Midbrain (tissue), 1 donor: Measurements from ENCODE around the gene SLC23A1.
"Not testable (repeated sequence)": the region's sequence is repeated elsewhere in the genome, so short reads cannot be mapped to it uniquely, and the experiment has no call there.

Experiments used
- DNase-seq: peaks from one replicate; lab custom pipeline; 2025; lab: John Stamatoyannopoulos, UW

SLC23A1 gene

DNA sequence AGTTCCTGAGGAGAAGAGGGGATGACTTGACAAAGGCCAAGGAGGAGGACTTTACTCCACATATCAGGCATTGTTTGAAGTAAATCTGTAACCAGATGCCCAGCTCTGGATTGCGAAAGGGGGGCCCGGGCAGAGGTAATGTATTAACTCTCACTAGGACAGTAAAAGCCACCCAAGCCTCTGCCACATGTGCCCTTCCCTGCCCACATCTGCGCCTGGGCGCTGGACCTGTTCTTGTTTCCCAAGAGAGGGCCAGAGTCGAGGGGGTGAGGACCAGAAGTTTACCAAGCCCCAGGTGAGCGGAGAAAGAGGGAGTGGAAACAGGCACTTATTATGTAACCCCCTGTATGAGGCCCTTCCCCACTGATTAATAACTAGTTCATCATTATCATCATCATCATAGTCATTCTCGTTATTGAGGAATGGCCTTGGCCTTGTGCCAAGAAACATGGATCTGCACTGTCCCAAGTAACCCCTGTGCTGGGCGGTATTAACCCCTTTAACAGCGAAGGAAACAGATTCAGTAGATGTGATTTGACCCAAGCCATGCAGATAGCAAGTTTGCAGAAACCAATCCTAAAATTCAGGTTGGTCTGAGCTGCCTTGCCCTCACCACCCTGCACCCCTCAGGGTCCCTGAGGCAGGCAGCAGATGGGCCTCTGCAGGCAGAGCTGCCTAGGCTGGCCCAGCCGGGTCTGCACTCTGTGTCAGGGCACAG lies at the start of gene SLC23A1:
Gene SLC23A1 (minus strand): TSS at position 23 of the 718 bp plus-strand sequence. CDS start 44 bp downstream, outside the sequence.
- no peak for DNase-seq

DNA sequence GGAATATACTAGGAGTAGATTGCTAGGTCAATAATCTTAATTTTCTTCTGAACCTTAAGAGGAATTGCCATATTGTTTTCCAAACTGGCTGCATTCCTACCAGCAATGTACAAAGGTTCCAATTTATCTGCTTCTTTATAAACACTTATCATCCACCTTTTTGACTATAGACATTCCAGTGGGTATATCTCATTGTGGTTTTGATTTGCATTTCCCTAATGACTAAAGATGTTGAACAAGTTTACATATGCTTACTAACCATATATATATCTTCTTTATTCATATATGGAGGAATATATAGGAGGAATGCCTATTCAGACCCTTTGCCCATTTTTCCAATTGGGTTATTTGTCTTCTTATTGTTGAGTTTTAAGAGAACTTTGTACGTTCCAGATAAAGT lies 48.6 kb upstream of the SLC23A1 start:
- no peak for DNase-seq

DNA sequence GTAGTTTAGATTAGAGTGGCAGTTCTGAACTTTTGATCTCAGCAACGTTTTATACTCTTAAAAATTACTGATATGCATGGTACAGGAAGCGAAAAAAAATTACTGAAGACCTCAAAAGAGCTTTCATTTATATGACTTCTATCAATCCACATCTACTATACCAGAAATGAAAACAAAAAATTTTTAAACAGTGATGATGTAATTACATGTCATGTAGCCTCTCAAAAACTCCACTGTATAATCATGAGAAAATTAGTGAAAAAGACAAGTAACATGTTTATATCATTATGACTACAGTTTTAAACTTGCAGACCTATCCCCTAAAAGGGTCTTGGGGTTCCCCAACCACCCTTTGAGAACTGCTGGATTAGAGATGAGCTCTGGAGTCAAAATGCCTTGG lies 46.9 kb upstream of the SLC23A1 start:
- DNase-seq, result no peak

DNA sequence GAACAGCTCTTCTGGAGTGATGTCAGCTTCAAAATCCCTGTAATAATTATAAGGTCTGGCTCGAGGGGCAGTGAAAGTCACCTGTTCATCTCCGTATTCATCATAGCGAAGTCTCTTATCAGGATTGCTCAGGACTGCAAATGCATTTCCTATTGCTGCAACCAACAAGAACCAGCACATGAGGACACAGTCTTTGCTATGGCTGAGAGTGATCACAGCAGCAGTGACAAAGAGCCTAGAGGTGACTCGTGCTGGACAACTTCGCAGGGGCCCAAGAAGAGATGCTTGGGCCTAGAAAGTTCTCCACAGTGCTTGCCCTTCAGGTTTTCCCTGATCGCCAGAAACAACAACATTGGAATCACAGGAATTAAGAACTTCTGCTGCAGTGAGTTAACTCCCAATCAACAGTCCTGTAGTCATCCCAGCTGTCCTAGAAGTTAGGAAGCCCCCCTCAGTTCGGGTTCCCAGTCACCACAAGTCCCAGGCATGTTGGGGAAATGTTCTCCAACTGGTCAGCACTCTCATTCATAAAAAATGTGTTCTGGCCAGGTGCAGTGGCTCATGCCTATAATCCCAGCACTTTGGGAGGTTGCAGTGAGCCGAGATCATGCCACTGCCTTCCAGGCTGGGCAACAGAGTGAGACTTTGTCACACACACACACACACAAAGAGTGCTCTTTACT lies 43.2 kb upstream of the SLC23A1 start:
- DNase-seq, result no peak

GRCh38 chr5:139425497-139425896 lies 42.4 kb upstream of the SLC23A1 start:
- no peak for DNase-seq

GRCh38 chr5:139422307-139422893 lies 39.3 kb upstream of the SLC23A1 start:
- DNase-seq, result peak; percentile 76

GRCh38 chr5:139419226-139420192 lies 36.4 kb upstream of the SLC23A1 start:
- DNase-seq, result no peak

DNA sequence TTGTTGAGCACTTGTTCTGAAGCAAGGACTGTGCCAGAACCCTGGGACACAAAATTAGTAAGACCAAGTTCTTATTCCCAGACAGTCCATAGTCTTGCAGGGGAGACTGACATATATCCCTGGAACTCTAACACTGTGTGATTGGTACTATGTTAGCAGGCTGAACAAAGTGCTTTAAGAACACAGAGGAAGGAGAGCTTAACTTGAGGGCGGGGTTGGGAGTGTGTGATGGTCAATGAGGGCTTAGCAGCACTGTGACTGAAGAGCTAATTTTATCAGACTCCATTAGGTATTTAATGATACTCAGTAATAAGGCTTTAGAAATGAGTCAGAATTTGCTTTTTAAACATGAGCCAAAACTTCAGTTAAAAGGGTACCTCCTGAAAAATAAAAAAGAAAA lies 35.7 kb upstream of the SLC23A1 start:
- no peak for DNase-seq

GRCh38 chr5:139417214-139417613 lies 34.1 kb upstream of the SLC23A1 start:
- DNase-seq, result peak; percentile 68

DNA sequence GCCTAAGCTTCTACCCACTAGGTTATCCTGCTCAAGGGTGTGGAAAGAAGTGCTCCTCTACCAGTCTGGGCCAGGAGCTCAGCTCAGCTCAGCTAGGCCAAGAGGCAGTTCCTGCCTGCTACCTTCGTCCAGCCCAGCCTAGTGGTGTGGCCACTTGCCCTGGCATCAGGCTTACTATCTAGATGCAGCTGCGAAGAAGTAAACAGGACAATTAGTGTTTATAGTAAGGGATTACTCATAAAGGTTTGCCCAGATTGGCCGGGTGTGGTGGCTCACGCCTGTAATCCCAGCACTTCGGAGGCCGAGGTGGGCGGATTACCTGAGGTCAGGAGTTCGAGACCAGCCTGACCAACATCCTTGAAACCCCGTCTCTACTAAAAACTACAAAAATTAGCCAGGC lies 33.6 kb upstream of the SLC23A1 start:
- no peak for DNase-seq

- no peak for DNase-seq
These were observed 32.8 kb upstream of the SLC23A1 start for GRCh38 chr5:139415869-139416268.

DNA sequence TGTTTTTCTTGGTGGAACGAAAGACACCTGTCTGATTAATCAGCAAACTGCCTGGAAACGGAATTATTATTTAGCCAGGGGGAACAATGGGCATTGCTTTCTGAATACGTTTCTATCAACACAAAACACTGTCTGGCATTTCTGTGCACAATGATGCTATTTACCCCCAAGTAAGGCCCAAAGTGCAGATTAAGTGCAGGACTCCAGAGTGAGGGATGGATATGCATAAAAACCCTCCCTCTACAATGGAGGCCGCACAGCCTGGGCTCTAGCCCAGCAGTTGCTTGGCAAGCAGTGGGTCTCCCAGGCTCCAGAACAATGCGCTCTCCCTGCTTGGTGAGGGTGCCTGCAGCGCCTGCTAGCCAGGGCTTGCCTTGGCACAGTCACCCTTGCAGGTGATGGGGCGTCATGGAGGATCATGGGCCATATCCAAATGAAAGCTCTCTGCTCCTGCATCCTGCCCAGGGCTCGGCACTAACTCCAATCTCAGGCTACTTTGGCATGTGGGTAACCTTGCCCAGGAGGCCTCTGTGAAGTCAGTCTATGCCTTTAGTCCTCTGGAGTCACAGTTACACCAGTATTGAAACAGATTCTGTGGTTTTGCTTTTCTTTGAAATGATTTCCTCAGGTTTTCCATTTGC lies 32.2 kb upstream of the SLC23A1 start:
- DNase-seq, result peak; percentile 89

DNA sequence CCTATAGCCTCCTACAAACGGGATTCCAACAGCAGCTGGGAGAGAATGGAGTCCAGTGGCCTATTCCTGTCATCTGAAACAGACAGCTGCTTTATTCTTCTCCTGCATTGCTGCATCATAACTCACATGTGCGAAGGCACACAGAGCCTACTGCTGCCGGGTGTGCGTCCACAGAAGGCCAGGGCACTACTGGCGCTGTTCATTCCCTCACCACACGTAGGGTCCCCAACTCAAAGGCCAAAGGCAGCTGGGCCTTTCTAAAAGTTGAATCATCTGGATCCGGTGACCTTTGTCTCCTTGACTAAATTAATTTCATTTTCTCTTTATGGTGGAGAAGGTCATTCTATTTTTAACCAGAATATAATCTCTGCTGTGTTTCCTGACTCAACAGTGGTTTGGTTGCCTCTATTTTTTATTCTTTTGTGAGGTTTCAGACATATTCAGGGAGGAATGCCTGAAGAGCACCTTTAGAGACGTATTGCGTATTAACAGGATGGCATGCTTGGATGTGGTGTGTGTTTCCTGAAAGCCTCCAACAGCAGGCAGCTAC lies 31.6 kb upstream of the SLC23A1 start:
- DNase-seq, result peak; percentile 29

DNA sequence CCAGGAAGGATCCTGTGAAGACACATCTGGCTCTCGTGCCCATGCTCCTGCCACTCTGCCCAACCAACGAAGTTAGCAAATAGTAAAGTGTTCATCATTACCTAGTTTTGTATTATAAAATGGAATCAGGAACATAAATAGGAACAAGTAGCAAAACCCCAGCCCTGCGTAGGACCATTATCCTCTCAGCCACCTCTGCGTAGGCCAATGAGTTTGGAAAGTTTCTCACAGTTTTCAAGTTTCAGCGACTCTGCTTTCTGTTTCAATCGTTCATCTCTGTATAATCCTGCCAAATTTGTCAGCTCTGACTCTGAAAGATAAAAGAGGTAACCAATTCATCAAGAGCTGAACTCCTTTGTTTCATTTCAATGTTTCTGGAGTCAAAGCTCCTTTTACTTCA lies 30.9 kb upstream of the SLC23A1 start:
- no peak for DNase-seq

DNA sequence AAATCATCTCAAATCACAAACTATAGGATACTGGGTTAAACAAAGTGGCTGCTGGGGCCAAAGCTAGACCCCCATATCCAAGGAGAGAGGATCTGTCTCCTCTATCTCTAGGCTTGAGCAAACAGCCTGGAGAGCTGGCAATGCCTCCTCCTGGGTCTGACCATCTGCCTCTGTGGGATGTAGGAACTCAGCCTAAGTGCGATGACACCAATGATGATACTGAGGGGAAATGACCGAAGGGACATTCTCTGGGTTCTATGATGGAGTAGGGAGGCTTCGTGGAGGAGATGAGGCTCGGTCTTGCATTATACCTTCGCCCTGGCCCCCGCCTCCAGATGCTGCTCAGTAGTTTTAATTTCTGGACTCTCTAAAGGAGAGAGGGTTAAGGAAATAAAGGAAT lies 30.1 kb upstream of the SLC23A1 start:
- no peak for DNase-seq

GRCh38 chr5:139410993-139411828 lies 28.1 kb upstream of the SLC23A1 start:
- DNase-seq, result no peak

- no peak for DNase-seq
These were observed 27.3 kb upstream of the SLC23A1 start for GRCh38 chr5:139410121-139410992.

GRCh38 chr5:139409116-139409515 lies 26.0 kb upstream of the SLC23A1 start:
- DNase-seq, result not testable (repeated sequence)

DNA sequence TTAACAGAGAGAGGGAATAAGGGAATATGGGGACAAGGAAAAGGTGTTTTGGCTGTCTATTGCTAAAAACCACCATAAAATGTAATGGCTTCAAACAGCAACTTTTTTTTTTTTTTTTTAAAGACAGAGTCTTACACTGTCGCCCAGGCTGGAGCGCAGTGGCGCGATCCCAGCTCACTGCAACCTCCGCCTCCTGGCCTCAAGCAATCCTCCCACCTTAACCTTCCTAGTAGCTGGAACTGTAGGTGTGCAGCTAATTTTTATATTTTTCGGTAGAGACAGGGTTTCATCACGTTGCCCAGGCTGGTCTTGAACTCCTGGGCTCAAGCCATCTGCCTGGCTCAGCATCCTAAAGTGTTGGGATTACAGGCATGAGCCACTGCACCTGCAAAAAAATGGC lies 25.1 kb upstream of the SLC23A1 start:
- no peak for DNase-seq
